HG02840 (cell line): ENCODE measurements around the gene GREM1.
A peak's percentile ranks its signal among the peaks of the same experiment; 100 is the strongest.

Source experiments
- ATAC-seq: cut with Tn5 transposase; IDR thresholded peaks from one replicate; pipeline ENCODE4 v1.9.1; 2021; ENCODE audit warnings: mild to moderate bottlenecking, moderate library complexity, moderate number of reproducible peaks; ENCODE audit not compliant: unreplicated experiment, low FRiP score

The GREM1 gene

GRCh38 chr15:32694222-32694983 lies 23.4 kb upstream of the GREM1 start:
- no peak for ATAC-seq

- ATAC-seq = no peak
Measured at GRCh38 chr15:32698773-32699390, 18.9 kb upstream of the GREM1 start.

- no peak for ATAC-seq
Measured at GRCh38 chr15:32700501-32701150, 17.2 kb upstream of the GREM1 start.

- no peak for ATAC-seq
Measured at GRCh38 chr15:32701863-32702262, 15.9 kb upstream of the GREM1 start.

GRCh38 chr15:32704395-32704981 lies 13.3 kb upstream of the GREM1 start:
- ATAC-seq = no peak

GRCh38 chr15:32705446-32705845 lies 12.4 kb upstream of the GREM1 start:
- ATAC-seq = no peak

GRCh38 chr15:32706704-32707103 lies 11.1 kb upstream of the GREM1 start:
- ATAC-seq = no peak

GRCh38 chr15:32707436-32707835 lies 10.4 kb upstream of the GREM1 start:
- no peak for ATAC-seq

GRCh38 chr15:32709295-32710033 lies 8.3 kb upstream of the GREM1 start:
- no peak for ATAC-seq

GRCh38 chr15:32715276-32715675 lies 2.5 kb upstream of the GREM1 start:
- no peak for ATAC-seq

GRCh38 chr15:32716216-32716914 lies 1.4 kb upstream of the GREM1 start:
- ATAC-seq = no peak

- ATAC-seq = no peak
Measured at GRCh38 chr15:32716915-32717425, 834 bp upstream of the GREM1 start.

- no peak for ATAC-seq
Measured at GRCh38 chr15:32718227-32718820, 520 bp downstream of the GREM1 start.

- no peak for ATAC-seq
Measured at GRCh38 chr15:32718821-32719716, 1.3 kb downstream of the GREM1 start.

- ATAC-seq = no peak
Measured at GRCh38 chr15:32721596-32721995, 3.8 kb downstream of the GREM1 start.

GRCh38 chr15:32722136-32722535 lies 4.3 kb downstream of the GREM1 start:
- ATAC-seq = no peak

GRCh38 chr15:32723171-32723948 lies 5.6 kb downstream of the GREM1 start:
- peak; percentile 88 for ATAC-seq
